HEK293 (cell line): Measurements from ENCODE around the gene FUT9.

Experiments
- CTCF ChIA-PET: fragments of 350-600 bp; formaldehyde crosslinking; extraction: SDS; loops from one replicate; lab custom pipeline; 2021; ENCODE audit warnings: antibody characterized with exemption; lab: Yijun Ruan, JAX
- POLR2A ChIA-PET: fragments of 300-600 bp; formaldehyde crosslinking; extraction: SDS; loops from one replicate; lab custom pipeline; 2020; ENCODE audit warnings: antibody characterized with exemption, inconsistent platforms; lab: Yijun Ruan, JAX
- H3K27ac ChIP-seq: fragments of 200-500 bp; sonication (Bioruptor generic); 2 replicates; pipeline ENCODE4 v1.5.1; 2014; ENCODE audit warnings: low read depth, low read length, control low read depth, inconsistent platforms; ENCODE audit errors: extremely low read depth
- H3K36me3 ChIP-seq, 2 experiments: fragments of 200-500 bp in 1 of 2; sonication (Bioruptor generic) in 1 of 2; 1 replicate in 1 of 2; 2 replicates in 1 of 2; pipeline ENCODE4 v1.5.1; 2014 to 2017; ENCODE audit warnings: inconsistent platforms in 2 of 2, low read length in 2 of 2; ENCODE audit not compliant: control insufficient read depth in 2 of 2, insufficient read depth in 1 of 2
- H3K4me1 ChIP-seq: fragments of 200-500 bp; sonication (Bioruptor generic); 2 replicates; pipeline ENCODE4 v1.5.1; 2014; ENCODE audit warnings: mild to moderate bottlenecking, low read length, inconsistent platforms; ENCODE audit not compliant: control insufficient read depth, insufficient read depth
- H3K4me3 ChIP-seq: 2 replicates; pipeline ENCODE4 v1.5.1; 2011; ENCODE audit warnings: low read depth, mild to moderate bottlenecking, control low read depth, low read length, moderate library complexity
- H3K9me3 ChIP-seq: fragments of 200-500 bp; sonication (Bioruptor generic); 2 replicates; pipeline ENCODE4 v1.5.1; 2014; ENCODE audit warnings: low read depth, low read length, inconsistent platforms; ENCODE audit not compliant: control insufficient read depth, insufficient read depth
- GFI1B ChIP-seq: fragments of 450-650 bp; formaldehyde crosslinking; IDR thresholded peaks from 2 replicates; pipeline ENCODE4 v1.5.1; 2016; ENCODE audit warnings: missing biosample characterization, missing genetic modification characterization
- OVOL3 ChIP-seq: fragments of 450-650 bp; formaldehyde crosslinking; IDR thresholded peaks from 2 replicates; pipeline ENCODE4 v1.5.1; 2016; ENCODE audit warnings: missing biosample characterization, missing genetic modification characterization
- YY2 ChIP-seq: fragments of 450-650 bp; formaldehyde crosslinking; IDR thresholded peaks from 2 replicates; pipeline ENCODE4 v1.5.1; 2016; ENCODE audit warnings: missing biosample characterization, missing genetic modification characterization
- ZBTB20 ChIP-seq: fragments of 450-650 bp; formaldehyde crosslinking; IDR thresholded peaks from 2 replicates; pipeline ENCODE4 v1.5.1; 2016; ENCODE audit warnings: missing biosample characterization, missing genetic modification characterization
- ZFHX2 ChIP-seq: fragments of 450-650 bp; formaldehyde crosslinking; conservative IDR thresholded peaks from 2 replicates; pipeline ENCODE4 v1.5.1; 2016; ENCODE audit warnings: missing biosample characterization, missing genetic modification characterization
- ZIC2 ChIP-seq: fragments of 450-650 bp; formaldehyde crosslinking; IDR thresholded peaks from 2 replicates; pipeline ENCODE4 v1.5.1; 2016; ENCODE audit warnings: missing biosample characterization, missing genetic modification characterization
- ZNF114 ChIP-seq: fragments of 450-650 bp; formaldehyde crosslinking; IDR thresholded peaks from 2 replicates; pipeline ENCODE4 v1.5.0; 2017; ENCODE audit warnings: missing biosample characterization, missing genetic modification characterization
- ZNF155 ChIP-seq: fragments of 450-650 bp; formaldehyde crosslinking; IDR thresholded peaks from 2 replicates; pipeline ENCODE4 v1.5.1; 2016; ENCODE audit warnings: missing biosample characterization, missing genetic modification characterization
- ZNF19 ChIP-seq: fragments of 450-650 bp; formaldehyde crosslinking; IDR thresholded peaks from 2 replicates; pipeline ENCODE4; 2016; ENCODE audit warnings: missing biosample characterization, missing genetic modification characterization, low read depth
- ZNF223 ChIP-seq: fragments of 450-650 bp; formaldehyde crosslinking; IDR thresholded peaks from 2 replicates; pipeline ENCODE4 v1.5.1; 2016; ENCODE audit warnings: missing biosample characterization, missing genetic modification characterization
- ZNF248 ChIP-seq: fragments of 450-650 bp; formaldehyde crosslinking; IDR thresholded peaks from 2 replicates; pipeline ENCODE4 v1.5.1; 2017; ENCODE audit warnings: missing biosample characterization, missing genetic modification characterization
- ZNF274 ChIP-seq, 2 experiments: fragments of 200-500 bp in 1 of 2; fragments of 450-650 bp in 1 of 2; sonication (Bioruptor generic) in 1 of 2; formaldehyde crosslinking in 1 of 2; IDR thresholded peaks; 2 replicates each; pipeline versions ENCODE4 v1.5.1 to v1.6.1; 2014 to 2016; ENCODE audit warnings: borderline replicate concordance in 1 of 2, inconsistent platforms in 1 of 2, low read length in 1 of 2, missing biosample characterization in 1 of 2, missing genetic modification characterization in 1 of 2
- ZNF560 ChIP-seq: fragments of 450-650 bp; formaldehyde crosslinking; IDR thresholded peaks from 2 replicates; pipeline ENCODE4 v1.5.1; 2017; ENCODE audit warnings: missing biosample characterization, missing genetic modification characterization, borderline replicate concordance
- ZNF776 ChIP-seq: fragments of 450-650 bp; formaldehyde crosslinking; IDR thresholded peaks from 2 replicates; pipeline ENCODE4 v1.5.0; 2017; ENCODE audit warnings: missing biosample characterization, missing genetic modification characterization, borderline replicate concordance
- ZNF785 ChIP-seq: fragments of 450-650 bp; formaldehyde crosslinking; IDR thresholded peaks from 2 replicates; pipeline ENCODE4 v1.5.1; 2016; ENCODE audit warnings: missing biosample characterization, missing genetic modification characterization
- ZNF837 ChIP-seq: fragments of 450-650 bp; formaldehyde crosslinking; IDR thresholded peaks from 2 replicates; pipeline ENCODE4 v1.5.1; 2016; ENCODE audit warnings: missing biosample characterization, missing genetic modification characterization
- ZSCAN30 ChIP-seq: fragments of 450-650 bp; IDR thresholded peaks from 2 replicates; pipeline ENCODE4 v1.5.1; 2018; ENCODE audit warnings: missing biosample characterization, mild to moderate bottlenecking, missing genetic modification characterization, moderate library complexity
- TF ChIP-seq, protein P1 (sequence below): fragments of 450-650 bp; formaldehyde crosslinking; IDR thresholded peaks from 2 replicates; pipeline ENCODE4 v1.5.1; 2016; ENCODE audit warnings: missing biosample characterization, missing genetic modification characterization, borderline replicate concordance
- TF ChIP-seq, protein P2 (sequence below): fragments of 450-650 bp; formaldehyde crosslinking; IDR thresholded peaks from 2 replicates; pipeline ENCODE4 v1.5.1; 2016; ENCODE audit warnings: missing biosample characterization, missing genetic modification characterization, low read depth

FUT9 gene

DNA sequence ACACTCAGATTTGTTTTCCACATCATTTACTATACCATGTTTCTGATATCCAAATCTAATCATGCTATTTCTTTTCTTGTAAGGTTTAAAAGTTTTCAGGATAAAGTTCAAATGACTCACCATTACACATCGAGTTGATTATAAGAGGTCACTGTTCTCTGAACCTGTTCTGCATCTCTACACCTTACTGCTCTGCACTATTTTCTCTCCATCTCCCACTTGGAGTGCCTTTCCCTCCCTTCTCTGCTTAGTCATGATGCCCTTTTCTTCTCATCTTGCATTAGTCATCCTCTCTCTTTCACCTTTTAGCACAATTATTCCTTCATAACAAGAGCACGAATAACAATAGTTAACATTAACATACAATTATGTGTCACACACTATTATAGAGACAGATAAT, 37.5 kb upstream of the FUT9 start:
- CTCF ChIA-PET, result no interaction called here

GRCh38 chr6:95991906-95992305, 23.9 kb upstream of the FUT9 start:
- Histone ChIP-seq H3K9me3 (no peaks in the 10 kb centered on the region), H3K27ac (no peak overlapping the region), H3K4me3 (no peak overlapping the region), H3K4me1 (no peaks in the 10 kb centered on the region), H3K36me3 (no peaks in the 10 kb centered on the region)
- ChIA-PET POLR2A (no interaction called here), CTCF (interaction anchor here (0.6 kb wide), 1 partner anchor 23 kb away, joined by 3 read pairs; no protein-coding TSS in a partner anchor)
- TF ChIP-seq ZIC2 (tag by site-specific recombination) (no peak), ZNF19 (tag by site-specific recombination) (no peak), ZSCAN30 (tag by site-specific recombination) (no peak), ZNF223 (tag by site-specific recombination) (no peak), ZNF785 (tag by site-specific recombination) (no peak), ZNF114 (tag by site-specific recombination) (no peak), OVOL3 (no peak), ZNF274 (IDR thresholded peaks at IDR 0.05; ENCODE audit: low read length) (no peak), ZNF274 (tag by site-specific recombination; IDR thresholded peaks at IDR 0.05; ENCODE audit: borderline replicate concordance) (no peak)

More for the DNA sequence above, 37.5 kb upstream of the FUT9 start:
- Histone ChIP-seq H3K4me3 (no peak overlapping the region), H3K27ac (no peak overlapping the region), H3K36me3 (no peaks in the 10 kb centered on the region), H3K4me1 (no peaks in the 10 kb centered on the region), H3K9me3 (no peaks in the 10 kb centered on the region)
- TF ChIP-seq ZNF776 (tag by site-specific recombination), result no peak
- POLR2A ChIA-PET, result no interaction called here

DNA sequence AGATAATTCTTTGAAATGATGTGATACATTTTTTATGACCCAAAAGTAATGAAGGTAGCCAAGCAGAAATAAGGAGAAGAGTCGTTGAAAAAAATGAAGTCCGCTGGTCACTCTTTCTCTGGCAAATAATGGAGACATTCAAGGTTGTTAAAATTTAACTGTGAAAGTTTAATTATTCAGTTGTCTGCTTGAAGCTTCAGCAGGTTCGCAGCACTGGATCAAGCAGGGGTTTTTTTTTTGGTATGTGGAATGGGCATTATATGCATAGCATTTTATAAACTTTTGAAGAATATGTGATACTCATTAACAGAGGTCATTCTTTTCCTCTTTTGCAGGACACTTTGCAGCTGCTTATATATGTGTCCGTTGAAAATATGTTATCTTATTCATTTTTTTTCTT, 21.6 kb upstream of the FUT9 start:
- CTCF ChIA-PET, result no interaction called here
- H3K36me3 ChIP-seq, result no peaks in the 10 kb centered on the region

GRCh38 chr6:95998133-95998532, 17.6 kb upstream of the FUT9 start:
- H3K27ac ChIP-seq, result no peak overlapping the region
- POLR2A ChIA-PET, result no interaction called here
- CTCF ChIA-PET, result no interaction called here

More for the DNA sequence above, 21.6 kb upstream of the FUT9 start:
- TF ChIP-seq, protein P1, sequence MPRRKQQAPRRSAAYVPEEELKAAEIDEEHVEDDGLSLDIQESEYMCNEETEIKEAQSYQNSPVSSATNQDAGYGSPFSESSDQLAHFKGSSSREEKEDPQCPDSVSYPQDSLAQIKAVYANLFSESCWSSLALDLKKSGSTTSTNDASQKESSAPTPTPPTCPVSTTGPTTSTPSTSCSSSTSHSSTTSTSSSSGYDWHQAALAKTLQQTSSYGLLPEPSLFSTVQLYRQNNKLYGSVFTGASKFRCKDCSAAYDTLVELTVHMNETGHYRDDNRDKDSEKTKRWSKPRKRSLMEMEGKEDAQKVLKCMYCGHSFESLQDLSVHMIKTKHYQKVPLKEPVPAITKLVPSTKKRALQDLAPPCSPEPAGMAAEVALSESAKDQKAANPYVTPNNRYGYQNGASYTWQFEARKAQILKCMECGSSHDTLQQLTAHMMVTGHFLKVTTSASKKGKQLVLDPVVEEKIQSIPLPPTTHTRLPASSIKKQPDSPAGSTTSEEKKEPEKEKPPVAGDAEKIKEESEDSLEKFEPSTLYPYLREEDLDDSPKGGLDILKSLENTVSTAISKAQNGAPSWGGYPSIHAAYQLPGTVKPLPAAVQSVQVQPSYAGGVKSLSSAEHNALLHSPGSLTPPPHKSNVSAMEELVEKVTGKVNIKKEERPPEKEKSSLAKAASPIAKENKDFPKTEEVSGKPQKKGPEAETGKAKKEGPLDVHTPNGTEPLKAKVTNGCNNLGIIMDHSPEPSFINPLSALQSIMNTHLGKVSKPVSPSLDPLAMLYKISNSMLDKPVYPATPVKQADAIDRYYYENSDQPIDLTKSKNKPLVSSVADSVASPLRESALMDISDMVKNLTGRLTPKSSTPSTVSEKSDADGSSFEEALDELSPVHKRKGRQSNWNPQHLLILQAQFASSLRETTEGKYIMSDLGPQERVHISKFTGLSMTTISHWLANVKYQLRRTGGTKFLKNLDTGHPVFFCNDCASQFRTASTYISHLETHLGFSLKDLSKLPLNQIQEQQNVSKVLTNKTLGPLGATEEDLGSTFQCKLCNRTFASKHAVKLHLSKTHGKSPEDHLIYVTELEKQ (tag by site-specific recombination), result no peak
- Histone ChIP-seq H3K4me1 (no peaks in the 10 kb centered on the region), H3K9me3 (no peaks in the 10 kb centered on the region), H3K4me3 (no peak overlapping the region), H3K27ac (no peak overlapping the region)
- POLR2A ChIA-PET, result no interaction called here

More at GRCh38 chr6:95998133-95998532, 17.6 kb upstream of the FUT9 start:
- TF ChIP-seq ZNF248 (tag by site-specific recombination) (no peak), ZFHX2 (tag by site-specific recombination) (no peak), ZNF155 (tag by site-specific recombination) (no peak), YY2 (tag by site-specific recombination) (no peak), ZBTB20 (no peak), ZNF560 (tag by site-specific recombination) (no peak), GFI1B (tag by site-specific recombination) (no peak), ZNF837 (tag by site-specific recombination) (no peak)
- TF ChIP-seq, protein P2, sequence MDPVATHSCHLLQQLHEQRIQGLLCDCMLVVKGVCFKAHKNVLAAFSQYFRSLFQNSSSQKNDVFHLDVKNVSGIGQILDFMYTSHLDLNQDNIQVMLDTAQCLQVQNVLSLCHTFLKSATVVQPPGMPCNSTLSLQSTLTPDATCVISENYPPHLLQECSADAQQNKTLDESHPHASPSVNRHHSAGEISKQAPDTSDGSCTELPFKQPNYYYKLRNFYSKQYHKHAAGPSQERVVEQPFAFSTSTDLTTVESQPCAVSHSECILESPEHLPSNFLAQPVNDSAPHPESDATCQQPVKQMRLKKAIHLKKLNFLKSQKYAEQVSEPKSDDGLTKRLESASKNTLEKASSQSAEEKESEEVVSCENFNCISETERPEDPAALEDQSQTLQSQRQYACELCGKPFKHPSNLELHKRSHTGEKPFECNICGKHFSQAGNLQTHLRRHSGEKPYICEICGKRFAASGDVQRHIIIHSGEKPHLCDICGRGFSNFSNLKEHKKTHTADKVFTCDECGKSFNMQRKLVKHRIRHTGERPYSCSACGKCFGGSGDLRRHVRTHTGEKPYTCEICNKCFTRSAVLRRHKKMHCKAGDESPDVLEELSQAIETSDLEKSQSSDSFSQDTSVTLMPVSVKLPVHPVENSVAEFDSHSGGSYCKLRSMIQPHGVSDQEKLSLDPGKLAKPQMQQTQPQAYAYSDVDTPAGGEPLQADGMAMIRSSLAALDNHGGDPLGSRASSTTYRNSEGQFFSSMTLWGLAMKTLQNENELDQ, result no peak
- H3K4me1 ChIP-seq, result no peaks in the 10 kb centered on the region
- H3K4me3 ChIP-seq, result no peak overlapping the region
- no peaks in the 10 kb centered on the region for H3K9me3 ChIP-seq
- no peaks in the 10 kb centered on the region for H3K36me3 ChIP-seq
